Mesothelial cell of epicardium (in vitro differentiated cells): Measurements from ENCODE around the gene PTPN20. TPM values are rescaled to one million over a fixed set of nuclear protein-coding genes. Genes with fewer than 3 reads are reported as not detected.
"Not testable (repeated sequence)": the region's sequence is repeated elsewhere in the genome, so short reads cannot be mapped to it uniquely, and the experiment has no call there.

Experiments
- DNase-seq, 2 experiments: peaks; one replicate each; pipeline ENCODE4 v3.0.0; 2021; ENCODE audit warnings: low spot score in 2 of 2; ENCODE audit not compliant: unreplicated experiment in 2 of 2
- H3K27ac Mint-ChIP-seq: 2 replicates; pipeline ENCODE4 v1.8.0; 2021; ENCODE audit warnings: mixed read lengths
- H3K27me3 Mint-ChIP-seq: 2 replicates; pipeline ENCODE4 v1.8.0; 2021; ENCODE audit warnings: low read depth, mixed read lengths
- H3K36me3 Mint-ChIP-seq: 2 replicates; pipeline ENCODE4 v1.8.0; 2021; ENCODE audit warnings: mixed read lengths
- H3K4me1 Mint-ChIP-seq: 2 replicates; pipeline ENCODE4 v1.8.0; 2021; ENCODE audit warnings: mixed read lengths
- H3K4me3 Mint-ChIP-seq: 2 replicates; pipeline ENCODE4 v1.8.0; 2021; ENCODE audit warnings: mild to moderate bottlenecking, moderate library complexity, mixed read lengths
- H3K9me3 Mint-ChIP-seq: 2 replicates; pipeline ENCODE4 v1.8.0; 2021; ENCODE audit warnings: mixed read lengths
- total RNA-seq: library from RNA; stranded (reverse); gene quantifications from 3 replicates; pipeline ENCODE4 v1.2.1, GENCODE V29; 2021

The PTPN20 gene, protein sequence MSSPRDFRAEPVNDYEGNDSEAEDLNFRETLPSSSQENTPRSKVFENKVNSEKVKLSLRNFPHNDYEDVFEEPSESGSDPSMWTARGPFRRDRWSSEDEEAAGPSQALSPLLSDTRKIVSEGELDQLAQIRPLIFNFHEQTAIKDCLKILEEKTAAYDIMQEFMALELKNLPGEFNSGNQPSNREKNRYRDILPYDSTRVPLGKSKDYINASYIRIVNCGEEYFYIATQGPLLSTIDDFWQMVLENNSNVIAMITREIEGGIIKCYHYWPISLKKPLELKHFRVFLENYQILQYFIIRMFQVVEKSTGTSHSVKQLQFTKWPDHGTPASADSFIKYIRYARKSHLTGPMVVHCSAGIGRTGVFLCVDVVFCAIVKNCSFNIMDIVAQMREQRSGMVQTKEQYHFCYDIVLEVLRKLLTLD
- not detected in 3 replicates for total RNA-seq

- H3K9me3 Mint-ChIP-seq, DNase-seq, H3K36me3 Mint-ChIP-seq, H3K4me3 Mint-ChIP-seq, H3K27me3 Mint-ChIP-seq, H3K27ac Mint-ChIP-seq, H3K4me1 Mint-ChIP-seq: not testable (repeated sequence)
These were observed at the start of gene PTPN20 for GRCh38 chr10:46911144-46911876. Gene PTPN20 (plus strand): TSS chr10:46911428. CDS start chr10:46932500, 21,072 bp downstream.

- H3K4me1 Mint-ChIP-seq, H3K4me3 Mint-ChIP-seq, H3K9me3 Mint-ChIP-seq, H3K27me3 Mint-ChIP-seq, DNase-seq, H3K36me3 Mint-ChIP-seq, H3K27ac Mint-ChIP-seq: not testable (repeated sequence)
These were observed 41.5 kb upstream of the PTPN20 start for GRCh38 chr10:46869716-46870115.

- DNase-seq, H3K4me3 Mint-ChIP-seq, H3K9me3 Mint-ChIP-seq, H3K4me1 Mint-ChIP-seq, H3K36me3 Mint-ChIP-seq, H3K27ac Mint-ChIP-seq, H3K27me3 Mint-ChIP-seq: not testable (repeated sequence)
These were observed 39.6 kb upstream of the PTPN20 start for GRCh38 chr10:46871583-46871982.

DNA sequence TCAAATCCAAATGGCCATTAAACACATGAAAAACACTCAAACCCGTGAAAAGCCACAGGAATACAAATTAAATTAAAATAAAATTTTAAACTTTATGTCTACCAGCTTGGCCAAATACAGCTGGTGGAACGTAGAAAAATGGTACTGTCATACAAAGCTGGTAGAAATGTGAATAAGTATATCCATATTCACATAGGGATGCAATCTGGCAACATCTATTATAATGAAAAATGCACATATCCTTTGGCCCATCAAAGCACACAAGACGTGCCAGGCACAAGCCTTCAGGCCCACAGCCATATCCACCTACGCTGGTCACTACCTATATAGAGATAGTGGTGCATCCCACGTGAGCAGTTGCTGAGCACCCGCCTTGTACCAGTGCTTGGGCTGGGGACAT is 35.9 kb upstream of the PTPN20 start:
- not testable (repeated sequence) for H3K36me3 Mint-ChIP-seq, H3K27me3 Mint-ChIP-seq, H3K9me3 Mint-ChIP-seq, H3K4me3 Mint-ChIP-seq, H3K27ac Mint-ChIP-seq, DNase-seq, H3K4me1 Mint-ChIP-seq

DNA sequence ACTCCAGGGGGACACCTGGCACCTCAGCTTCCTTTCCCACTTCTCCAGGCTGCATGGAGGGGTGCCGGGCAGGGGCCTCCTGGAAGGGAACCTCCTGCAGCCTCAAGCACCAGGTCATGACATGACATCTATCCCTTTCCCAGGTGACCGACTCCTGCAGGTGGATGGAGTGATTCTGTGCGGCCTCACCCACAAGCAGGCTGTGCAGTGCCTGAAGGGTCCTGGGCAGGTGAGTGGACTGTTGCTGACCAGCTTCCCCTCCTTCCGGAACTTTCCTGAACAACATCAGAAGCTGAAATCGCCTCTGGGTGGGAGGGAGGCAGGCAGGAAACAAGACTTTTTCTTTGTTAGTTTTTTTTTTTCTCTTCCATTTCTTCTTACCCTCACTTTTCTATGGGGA is 34.5 kb upstream of the PTPN20 start:
- H3K9me3 Mint-ChIP-seq: not testable (repeated sequence)

GRCh38 chr10:46878761-46879160 is 32.5 kb upstream of the PTPN20 start:
- not testable (repeated sequence) for DNase-seq, H3K27me3 Mint-ChIP-seq, H3K4me1 Mint-ChIP-seq, H3K9me3 Mint-ChIP-seq, H3K27ac Mint-ChIP-seq, H3K36me3 Mint-ChIP-seq, H3K4me3 Mint-ChIP-seq

More for the DNA sequence above, 34.5 kb upstream of the PTPN20 start:
- not testable (repeated sequence) for H3K27ac Mint-ChIP-seq, H3K4me1 Mint-ChIP-seq, DNase-seq, H3K36me3 Mint-ChIP-seq, H3K4me3 Mint-ChIP-seq, H3K27me3 Mint-ChIP-seq

GRCh38 chr10:46890813-46891611 is 20.2 kb upstream of the PTPN20 start:
- peaks cover 19% of the 10 kb centered on the region for H3K27me3 Mint-ChIP-seq
- DNase-seq, H3K4me3 Mint-ChIP-seq, H3K27ac Mint-ChIP-seq, H3K4me1 Mint-ChIP-seq, H3K36me3 Mint-ChIP-seq, H3K9me3 Mint-ChIP-seq: not testable (repeated sequence)

DNA sequence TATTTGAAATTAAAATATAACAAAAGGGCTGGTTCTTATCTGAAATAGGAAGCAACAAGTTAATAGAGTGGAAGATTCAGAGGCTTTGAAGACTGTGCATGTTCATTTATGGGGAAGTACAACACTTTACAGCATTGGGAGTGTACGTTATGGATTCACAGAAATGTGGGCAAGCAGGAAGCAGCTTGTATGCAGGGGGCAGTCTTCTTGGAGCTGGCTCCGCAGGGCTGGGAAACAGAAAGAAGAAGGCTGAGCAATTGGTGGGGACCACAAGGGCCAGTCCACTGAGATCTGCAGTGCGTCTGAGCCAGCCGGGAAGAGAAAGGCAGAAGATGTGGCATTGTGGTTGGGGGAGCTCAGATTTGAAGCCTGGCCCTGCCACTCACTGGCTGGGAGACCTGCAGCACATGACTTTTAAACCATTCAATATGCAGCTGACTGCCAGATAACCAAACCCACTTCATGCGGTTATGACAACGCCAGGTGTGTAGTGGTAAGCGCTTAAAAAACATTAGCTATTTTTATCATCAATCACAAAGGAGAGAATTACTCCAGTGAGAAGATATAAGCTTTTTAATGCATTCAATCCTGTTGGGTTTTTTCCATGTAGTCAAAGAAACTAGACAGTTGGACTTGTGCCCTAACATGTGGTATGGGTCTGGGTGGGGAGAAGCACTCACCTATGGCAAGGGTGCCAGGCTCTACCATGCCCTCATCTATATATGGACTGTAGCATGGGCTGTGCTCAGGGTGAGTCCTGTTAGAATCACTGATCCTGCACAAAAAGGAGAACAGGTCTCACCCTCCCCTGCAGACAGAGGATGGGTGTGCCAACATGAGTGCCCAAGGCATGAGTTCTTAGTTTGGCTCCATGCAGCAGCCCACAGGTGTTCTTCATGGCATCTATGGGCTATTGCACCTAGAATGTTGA is 14.2 kb upstream of the PTPN20 start:
- not testable (repeated sequence) for H3K4me1 Mint-ChIP-seq, DNase-seq, H3K36me3 Mint-ChIP-seq, H3K9me3 Mint-ChIP-seq, H3K27ac Mint-ChIP-seq, H3K4me3 Mint-ChIP-seq
- H3K27me3 Mint-ChIP-seq: peaks cover 10% of the 10 kb centered on the region

DNA sequence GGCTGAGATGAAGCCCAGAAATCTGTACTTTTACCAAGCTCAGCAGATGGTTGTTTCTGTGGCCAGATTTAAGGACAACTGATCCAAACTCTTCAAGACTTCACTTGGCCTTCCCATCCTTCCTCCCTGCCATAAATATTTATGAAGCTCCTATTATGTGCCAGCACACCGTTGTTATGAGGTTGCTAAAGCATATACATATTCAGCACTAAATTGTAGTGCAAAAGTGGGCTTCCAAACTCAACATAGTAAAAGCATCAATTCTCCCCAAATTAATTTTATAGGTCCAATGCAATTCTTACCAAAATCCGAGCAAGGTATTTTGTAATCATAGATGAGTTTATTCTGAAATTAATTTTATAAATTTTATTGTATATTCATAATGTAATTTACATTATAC is 10.0 kb upstream of the PTPN20 start:
- H3K27ac Mint-ChIP-seq, DNase-seq, H3K36me3 Mint-ChIP-seq, H3K9me3 Mint-ChIP-seq, H3K4me1 Mint-ChIP-seq, H3K4me3 Mint-ChIP-seq, H3K27me3 Mint-ChIP-seq: not testable (repeated sequence)

- not testable (repeated sequence) for H3K9me3 Mint-ChIP-seq, H3K27ac Mint-ChIP-seq, H3K4me3 Mint-ChIP-seq, DNase-seq, H3K36me3 Mint-ChIP-seq, H3K4me1 Mint-ChIP-seq, H3K27me3 Mint-ChIP-seq
These were observed 7.4 kb upstream of the PTPN20 start for GRCh38 chr10:46903874-46904273.

DNA sequence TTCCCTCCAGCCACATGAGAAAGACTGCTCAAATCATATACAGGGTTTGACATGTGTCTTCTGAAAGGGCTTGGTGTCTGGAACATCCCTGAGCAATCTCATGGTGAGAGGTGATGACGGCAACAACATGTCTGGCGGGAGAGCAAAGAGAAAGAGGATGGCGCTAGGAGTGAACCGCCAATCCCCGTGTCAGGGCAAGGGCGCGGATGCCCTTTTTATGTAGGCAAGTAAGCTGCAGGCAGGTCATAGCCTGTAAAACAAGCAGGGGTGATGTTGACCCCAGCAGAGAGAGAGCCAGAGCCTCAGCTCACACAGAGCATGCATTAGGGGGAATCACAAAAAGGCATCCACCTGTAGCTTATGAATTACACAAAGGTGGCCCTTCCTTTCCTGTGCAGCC is 4.9 kb upstream of the PTPN20 start:
- H3K9me3 Mint-ChIP-seq, H3K27me3 Mint-ChIP-seq, DNase-seq, H3K4me1 Mint-ChIP-seq, H3K4me3 Mint-ChIP-seq, H3K36me3 Mint-ChIP-seq, H3K27ac Mint-ChIP-seq: not testable (repeated sequence)

DNA sequence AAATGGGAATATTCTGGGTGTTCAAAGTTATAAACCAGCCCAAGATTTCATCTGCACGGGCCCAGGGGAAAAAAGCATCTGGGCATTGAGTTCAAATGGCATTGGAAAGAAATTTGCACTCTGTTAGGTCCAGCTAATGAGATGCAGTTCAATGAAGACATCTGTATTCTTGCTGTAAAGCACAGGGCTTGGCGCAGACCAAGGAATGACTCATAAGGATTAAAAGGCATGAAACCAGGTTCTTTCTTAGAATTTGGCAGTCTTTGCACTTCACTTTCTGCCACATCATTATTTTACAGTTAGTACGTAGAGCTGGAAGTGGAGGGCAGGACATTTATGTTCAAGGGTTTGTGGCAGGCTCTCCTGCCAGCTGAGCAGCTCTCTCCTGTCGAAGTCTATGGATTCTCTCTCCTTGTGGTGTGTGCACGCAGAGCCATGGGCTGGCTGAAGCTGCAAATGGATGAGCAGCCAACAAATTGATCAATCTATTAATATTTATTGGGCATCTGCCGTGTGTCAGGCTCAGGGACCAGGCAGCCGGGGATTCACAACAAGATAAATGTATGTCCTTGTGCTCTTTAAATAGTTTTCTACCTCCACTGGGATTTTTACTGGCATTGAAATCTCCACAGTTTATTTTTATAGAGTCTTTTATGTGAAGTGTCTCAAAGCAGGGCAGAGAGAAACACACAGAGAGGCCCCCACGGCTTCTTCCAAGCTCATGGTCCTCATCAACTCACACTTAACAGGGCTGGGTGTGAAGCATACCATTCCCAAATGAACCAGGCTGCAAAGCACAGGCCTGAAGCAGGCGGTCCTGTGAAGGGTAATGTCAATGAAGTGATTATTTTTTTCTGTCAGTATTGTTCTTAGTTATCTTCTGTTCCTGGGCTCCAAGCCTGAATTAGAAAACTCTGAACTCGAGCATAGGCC is 3.8 kb upstream of the PTPN20 start:
- not testable (repeated sequence) for H3K36me3 Mint-ChIP-seq, DNase-seq, H3K4me1 Mint-ChIP-seq, H3K9me3 Mint-ChIP-seq, H3K27ac Mint-ChIP-seq, H3K4me3 Mint-ChIP-seq, H3K27me3 Mint-ChIP-seq
